Measurements from ENCODE around the gene VIPR2.
"Not testable (repeated sequence)": the region's sequence is repeated elsewhere in the genome, so short reads cannot be mapped to it uniquely, and the experiment has no call there.

VIPR2 gene

GRCh38 chr7:159144758-159145489 lies at the start of gene VIPR2:
VIPR2 (minus strand) TSS chr7:159144867; CDS start chr7:159144771, 96 bp downstream.
- no peak for FAIRE-seq

- FAIRE-seq: no peak
These were observed 49.0 kb upstream of the VIPR2 start for GRCh38 chr7:159193543-159194090.

GRCh38 chr7:159192725-159193453 lies 48.2 kb upstream of the VIPR2 start:
- no peak for FAIRE-seq

- FAIRE-seq: no peak
These were observed 47.3 kb upstream of the VIPR2 start for GRCh38 chr7:159192013-159192412.

- no peak for FAIRE-seq
These were observed 46.6 kb upstream of the VIPR2 start for GRCh38 chr7:159191236-159191635.

- FAIRE-seq: no peak
These were observed 43.3 kb upstream of the VIPR2 start for GRCh38 chr7:159188011-159188410.

GRCh38 chr7:159179241-159179640 lies 34.6 kb upstream of the VIPR2 start:
- FAIRE-seq: no peak

- no peak for FAIRE-seq
These were observed 32.8 kb upstream of the VIPR2 start for GRCh38 chr7:159177284-159177953.

- FAIRE-seq: no peak
These were observed 31.1 kb upstream of the VIPR2 start for GRCh38 chr7:159175792-159176191.

- not testable (repeated sequence) for FAIRE-seq
These were observed 30.4 kb upstream of the VIPR2 start for GRCh38 chr7:159175100-159175499.

GRCh38 chr7:159172400-159172799 lies 27.7 kb upstream of the VIPR2 start:
- no peak for FAIRE-seq

- FAIRE-seq: no peak
These were observed 24.7 kb upstream of the VIPR2 start for GRCh38 chr7:159169391-159169790.

GRCh38 chr7:159167139-159167538 lies 22.5 kb upstream of the VIPR2 start:
- FAIRE-seq: no peak

- no peak for FAIRE-seq
These were observed 21.9 kb upstream of the VIPR2 start for GRCh38 chr7:159166530-159166929.

- FAIRE-seq: no peak
These were observed 20.7 kb upstream of the VIPR2 start for GRCh38 chr7:159165352-159165751.

GRCh38 chr7:159163703-159164301 lies 19.1 kb upstream of the VIPR2 start:
- not testable (repeated sequence) for FAIRE-seq

- not testable (repeated sequence) for FAIRE-seq
These were observed 17.5 kb upstream of the VIPR2 start for GRCh38 chr7:159162050-159162626.

- no peak for FAIRE-seq
These were observed 15.8 kb upstream of the VIPR2 start for GRCh38 chr7:159160450-159160849.

- FAIRE-seq: no peak
These were observed 15.1 kb upstream of the VIPR2 start for GRCh38 chr7:159159731-159160130.

GRCh38 chr7:159158888-159159405 lies 14.3 kb upstream of the VIPR2 start:
- FAIRE-seq: no peak

GRCh38 chr7:159158125-159158887 lies 13.6 kb upstream of the VIPR2 start:
- FAIRE-seq: no peak

Data from colon (tissue), 2 donors.